Fibroblast of villous mesenchyme (primary cell): ENCODE results near the gene PHF2. TPM values are rescaled to one million over a fixed set of nuclear protein-coding genes. Genes with fewer than 3 reads are reported as not detected.

Source experiments
- DNase-seq: peaks from one replicate; pipeline ENCODE4 v3.0.0-alpha.2; 2010; ENCODE audit warnings: low read depth
- H3K4me3 ChIP-seq: 2 replicates; pipeline ENCODE4 v1.5.1; 2011; ENCODE audit warnings: low read depth, mild to moderate bottlenecking, low read length
- total RNA-seq: library from RNA; depleted of rRNA; stranded (reverse); fragments of >200 nt; gene quantifications from 2 replicates; pipeline ENCODE4 v1.2.3, GENCODE V29; 2012
- TF ChIP-seq, protein P1 (sequence below): IDR thresholded peaks from 2 replicates; pipeline ENCODE4 v1.5.1; 2012; ENCODE audit warnings: low read depth, mild to moderate bottlenecking, low read length; ENCODE audit not compliant: insufficient read depth

Gene PHF2
- total RNA-seq, 1 donor, result 15.5 TPM

GRCh38 chr9:93614830-93615468, 38.6 kb downstream of the PHF2 start:
- DNase-seq, result no peak
- H3K4me3 ChIP-seq, result no peak overlapping the region
- TF ChIP-seq, protein P1, sequence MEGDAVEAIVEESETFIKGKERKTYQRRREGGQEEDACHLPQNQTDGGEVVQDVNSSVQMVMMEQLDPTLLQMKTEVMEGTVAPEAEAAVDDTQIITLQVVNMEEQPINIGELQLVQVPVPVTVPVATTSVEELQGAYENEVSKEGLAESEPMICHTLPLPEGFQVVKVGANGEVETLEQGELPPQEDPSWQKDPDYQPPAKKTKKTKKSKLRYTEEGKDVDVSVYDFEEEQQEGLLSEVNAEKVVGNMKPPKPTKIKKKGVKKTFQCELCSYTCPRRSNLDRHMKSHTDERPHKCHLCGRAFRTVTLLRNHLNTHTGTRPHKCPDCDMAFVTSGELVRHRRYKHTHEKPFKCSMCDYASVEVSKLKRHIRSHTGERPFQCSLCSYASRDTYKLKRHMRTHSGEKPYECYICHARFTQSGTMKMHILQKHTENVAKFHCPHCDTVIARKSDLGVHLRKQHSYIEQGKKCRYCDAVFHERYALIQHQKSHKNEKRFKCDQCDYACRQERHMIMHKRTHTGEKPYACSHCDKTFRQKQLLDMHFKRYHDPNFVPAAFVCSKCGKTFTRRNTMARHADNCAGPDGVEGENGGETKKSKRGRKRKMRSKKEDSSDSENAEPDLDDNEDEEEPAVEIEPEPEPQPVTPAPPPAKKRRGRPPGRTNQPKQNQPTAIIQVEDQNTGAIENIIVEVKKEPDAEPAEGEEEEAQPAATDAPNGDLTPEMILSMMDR, result no peak

DNA sequence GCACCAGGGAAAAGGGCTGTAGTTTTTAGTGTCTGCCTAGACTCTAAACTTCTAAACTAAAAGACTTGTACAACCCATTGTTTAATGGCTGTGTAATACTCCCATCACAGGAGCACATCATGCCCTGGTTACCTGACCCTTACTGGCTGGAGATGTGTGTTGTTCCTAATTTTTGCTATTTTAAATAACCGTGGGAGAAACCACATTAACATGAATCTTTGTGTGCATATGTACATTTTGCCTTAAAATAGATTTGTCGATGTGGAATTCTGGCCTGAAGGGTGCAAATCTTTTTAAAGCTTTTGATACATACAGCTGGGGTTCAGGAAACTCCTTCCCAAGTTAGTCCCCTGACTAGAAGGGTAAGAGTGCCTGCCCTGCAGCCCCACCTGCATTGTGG, 39.7 kb downstream of the PHF2 start:
- DNase-seq, result no peak
- TF ChIP-seq, protein P1, result no peak
- H3K4me3 ChIP-seq, result no peak overlapping the region

GRCh38 chr9:93617273-93617672, 40.9 kb downstream of the PHF2 start:
- no peak overlapping the region for H3K4me3 ChIP-seq

GRCh38 chr9:93619272-93619775, 42.9 kb downstream of the PHF2 start:
- H3K4me3 ChIP-seq, result no peak overlapping the region
- TF ChIP-seq, protein P1, result no peak
- DNase-seq, result no peak

More at GRCh38 chr9:93617273-93617672, 40.9 kb downstream of the PHF2 start:
- no peak for DNase-seq
- TF ChIP-seq, protein P1, result no peak

DNA sequence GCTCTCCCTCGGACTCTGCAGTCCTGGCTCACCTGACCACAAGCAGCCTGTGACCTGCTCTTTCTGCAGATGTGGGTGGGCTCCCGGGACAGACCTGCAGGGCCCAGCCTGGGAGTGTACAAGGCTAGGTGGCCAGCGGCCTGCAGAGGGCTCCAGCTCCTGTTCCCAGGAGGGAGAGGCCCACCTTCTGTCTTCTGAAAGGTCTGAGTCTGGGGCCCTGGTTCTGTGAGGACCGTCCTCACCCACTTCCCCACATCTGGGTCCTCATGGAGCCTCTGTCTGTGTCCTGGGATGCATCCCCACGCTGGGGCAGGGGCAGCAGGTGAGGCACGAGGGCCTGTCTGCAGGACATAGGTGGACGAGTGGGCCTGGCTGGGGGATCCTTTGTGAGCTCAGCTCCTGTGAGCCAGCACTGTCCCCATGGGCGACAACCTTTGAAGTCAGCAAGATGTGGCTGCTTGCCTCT, 43.7 kb downstream of the PHF2 start:
- TF ChIP-seq, protein P1, result no peak
- no peak for DNase-seq
- H3K4me3 ChIP-seq, result no peak overlapping the region

DNA sequence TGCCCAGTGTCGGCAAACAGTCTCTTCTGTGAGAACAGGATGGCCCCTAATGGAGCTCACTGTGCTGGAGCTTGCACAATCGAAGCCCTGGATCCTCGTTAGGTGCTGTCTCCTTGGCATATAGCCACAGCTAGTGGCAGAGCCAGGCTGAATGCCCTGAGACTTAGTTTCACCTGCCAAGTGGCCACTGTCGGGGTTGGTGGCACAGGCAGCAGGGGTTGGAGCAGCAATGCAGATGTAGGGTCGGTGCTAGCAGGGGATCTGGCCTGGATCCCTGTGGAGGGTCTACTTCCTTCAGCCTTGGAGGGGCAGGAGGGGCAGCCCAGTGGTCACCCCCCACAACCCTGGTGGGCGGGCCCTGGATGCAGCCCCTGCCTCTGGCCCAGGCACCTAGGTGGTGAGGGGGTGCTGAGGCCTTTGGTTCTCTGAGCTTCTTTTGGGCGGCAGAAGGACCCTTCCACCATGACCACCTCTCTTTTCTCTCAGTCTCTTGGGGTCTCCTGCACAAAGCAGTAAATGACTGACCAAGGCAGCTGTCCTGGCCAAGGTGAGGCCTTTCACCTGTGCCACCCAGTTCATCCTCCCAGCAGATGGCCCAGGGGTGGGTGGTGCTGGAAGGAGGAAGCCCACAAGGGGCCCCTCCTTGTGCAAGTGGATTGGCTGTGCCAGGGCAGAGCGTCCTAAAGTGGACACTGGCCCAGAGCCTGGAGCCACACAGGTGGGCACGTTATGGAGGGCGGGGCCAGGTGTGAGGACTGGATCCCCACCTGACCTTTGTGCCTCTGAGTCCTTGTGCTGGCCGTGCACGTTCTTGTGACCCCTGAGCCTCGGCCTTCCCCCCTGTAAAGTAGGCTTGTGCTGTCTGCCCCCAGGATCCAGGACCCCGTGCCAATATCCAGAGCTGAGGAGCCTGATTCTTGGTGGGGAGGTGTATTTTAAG, 44.8 kb downstream of the PHF2 start:
- no peak for DNase-seq
- TF ChIP-seq, protein P1, result no peak
- H3K4me3 ChIP-seq, result no peak overlapping the region
